NCI-H1417 treated with DMSO at 0.1 percent for 48 hours (cell line): ENCODE results near the gene PUS1.

Experiments used
- DNase-seq: peaks from one replicate; lab custom pipeline; 2025; lab: John Stamatoyannopoulos, UW

Gene PUS1

DNA sequence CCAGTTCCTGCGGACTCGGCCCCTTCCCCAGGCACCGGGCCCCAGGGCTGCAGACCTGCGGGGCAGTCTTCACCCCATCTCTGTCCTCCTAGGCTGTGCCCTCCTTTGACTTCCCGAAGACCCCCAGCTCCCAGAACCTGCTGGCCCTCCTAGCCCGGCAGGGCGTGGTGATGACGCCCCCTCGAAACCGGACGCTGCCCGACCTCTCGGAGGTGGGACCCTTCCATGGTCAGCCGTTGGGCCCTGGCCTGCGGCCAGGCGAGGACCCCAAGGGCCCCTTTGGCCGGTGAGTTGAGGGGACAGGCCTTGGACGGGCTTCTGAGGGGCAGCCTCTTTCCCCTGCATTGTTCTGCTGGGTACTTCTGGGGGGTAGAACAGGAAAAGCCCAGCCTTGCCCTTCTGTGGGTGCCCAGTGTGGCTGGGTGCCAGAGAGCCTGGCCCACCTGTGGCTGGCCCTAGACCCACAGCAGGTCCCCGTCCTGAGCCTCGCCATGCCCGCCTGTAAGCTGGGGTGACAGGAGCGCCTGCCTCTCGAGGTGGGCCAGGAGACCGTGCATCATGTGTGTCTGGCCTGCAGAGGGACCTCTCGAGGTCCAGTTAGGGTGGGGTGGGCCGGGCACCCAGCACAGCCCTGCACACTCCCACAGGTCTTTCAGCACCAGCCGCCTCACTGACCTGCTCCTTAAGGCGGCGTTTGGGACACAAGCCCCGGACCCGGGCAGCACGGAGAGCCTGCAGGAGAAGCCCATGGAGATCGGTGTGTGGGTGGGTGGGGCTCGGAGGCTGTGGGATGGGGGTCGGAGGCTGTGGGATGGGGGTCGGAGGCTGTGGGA, 12.6 kb upstream of the PUS1 start:
- no peak for DNase-seq

DNA sequence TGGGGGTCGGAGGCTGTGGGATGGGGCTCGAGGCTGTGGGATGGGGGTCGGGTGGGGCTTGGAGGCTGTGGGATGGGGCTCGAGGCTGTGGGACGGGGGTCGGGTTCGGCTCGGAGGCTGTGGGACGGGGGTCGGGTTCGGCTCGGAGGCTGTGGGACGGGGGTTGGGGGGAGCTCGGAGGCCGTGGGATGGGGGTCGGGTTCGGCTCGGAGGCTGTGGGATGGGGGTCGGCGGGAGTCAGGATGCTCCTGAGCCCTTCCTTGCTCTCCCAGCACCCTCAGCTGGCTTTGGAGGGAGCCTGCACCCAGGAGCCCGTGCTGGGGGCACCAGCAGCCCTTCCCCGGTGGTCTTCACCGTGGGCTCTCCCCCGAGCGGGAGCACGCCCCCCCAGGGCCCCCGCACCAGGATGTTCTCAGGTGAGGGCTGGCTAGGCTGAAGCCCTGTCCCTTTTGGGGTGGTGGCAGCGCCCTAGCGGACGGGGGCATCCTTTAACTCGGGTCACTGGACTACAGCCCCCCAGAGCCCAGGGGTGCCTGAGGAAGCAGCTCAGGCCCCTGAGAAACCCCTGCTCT, 11.9 kb upstream of the PUS1 start:
- DNase-seq = no peak

DNA sequence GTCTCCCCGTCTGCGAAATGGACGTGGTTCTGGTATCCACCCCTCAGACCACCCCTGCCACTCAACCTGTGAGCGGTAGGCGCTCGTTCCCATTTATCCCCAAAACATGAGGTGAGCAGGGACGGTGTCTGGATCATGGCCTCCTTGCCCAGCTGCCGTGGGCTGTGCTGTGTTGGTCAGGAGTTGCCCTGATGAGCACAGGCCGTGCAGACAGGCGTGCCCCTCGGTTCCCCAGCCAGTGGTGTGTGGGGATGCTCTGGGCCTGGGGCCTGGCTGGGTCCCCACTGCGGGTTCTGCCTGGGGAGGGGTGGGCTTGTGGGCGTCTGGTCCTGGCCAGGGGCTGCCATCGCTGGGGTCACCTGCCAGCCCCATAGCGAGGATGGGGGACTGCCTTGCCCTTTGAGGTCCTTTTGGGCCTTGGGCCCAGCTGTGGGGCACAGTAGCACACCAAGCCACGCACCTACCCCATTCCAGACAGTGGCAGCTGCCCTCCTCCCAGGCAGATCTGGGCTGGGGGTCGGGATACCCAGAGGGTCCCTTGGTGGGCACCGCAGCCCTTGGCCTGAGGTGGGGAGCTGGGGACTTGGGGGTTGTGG, 11.3 kb upstream of the PUS1 start:
- DNase-seq = no peak

DNA sequence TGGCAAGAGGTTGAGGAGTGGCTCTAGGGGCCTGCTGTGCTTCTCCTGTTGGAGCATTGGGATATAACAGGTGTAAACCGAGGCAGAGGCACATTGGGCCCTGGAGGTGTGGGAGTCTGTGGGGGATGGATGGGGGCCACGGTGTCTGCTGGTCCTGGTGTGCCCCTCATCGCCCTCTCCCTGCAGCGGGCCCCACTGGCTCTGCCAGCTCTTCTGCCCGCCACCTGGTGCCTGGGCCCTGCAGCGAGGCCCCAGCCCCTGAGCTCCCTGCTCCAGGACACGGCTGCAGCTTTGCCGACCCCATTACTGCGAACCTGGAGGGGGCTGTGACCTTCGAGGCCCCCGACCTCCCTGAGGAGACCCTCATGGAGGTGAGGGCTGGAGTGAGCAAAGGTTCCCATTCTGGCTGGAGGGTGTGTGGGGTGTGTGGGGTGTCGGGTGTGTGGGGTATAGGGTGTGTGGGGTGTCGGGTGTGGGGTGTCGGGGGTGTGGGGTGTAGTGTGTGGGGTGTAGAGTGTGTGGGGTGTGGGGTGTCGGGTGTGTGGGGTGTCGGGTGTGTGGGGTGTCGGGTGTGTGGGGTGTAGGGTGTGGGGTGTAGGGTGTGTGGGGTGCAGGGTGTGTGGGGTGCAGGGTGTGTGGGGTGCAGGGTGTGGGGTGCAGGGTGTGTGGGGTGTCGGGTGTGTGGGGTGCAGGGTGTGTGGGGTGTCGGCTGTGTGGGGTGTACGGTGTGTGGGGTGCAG, 10.6 kb upstream of the PUS1 start:
- no peak for DNase-seq

DNA sequence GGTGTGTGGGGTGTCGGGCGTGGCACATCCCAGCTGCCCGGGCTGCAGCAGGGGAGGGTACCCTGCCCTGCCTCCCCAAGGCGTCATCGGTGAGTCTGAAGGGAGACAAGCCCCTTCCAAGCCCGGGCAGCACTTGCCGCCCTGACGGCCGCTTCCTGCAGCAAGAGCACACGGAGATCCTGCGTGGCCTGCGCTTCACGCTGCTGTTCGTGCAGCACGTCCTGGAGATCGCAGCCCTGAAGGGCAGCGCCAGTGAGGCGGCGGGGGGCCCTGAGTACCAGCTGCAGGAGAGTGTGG, 10.1 kb upstream of the PUS1 start:
- no peak for DNase-seq

DNA sequence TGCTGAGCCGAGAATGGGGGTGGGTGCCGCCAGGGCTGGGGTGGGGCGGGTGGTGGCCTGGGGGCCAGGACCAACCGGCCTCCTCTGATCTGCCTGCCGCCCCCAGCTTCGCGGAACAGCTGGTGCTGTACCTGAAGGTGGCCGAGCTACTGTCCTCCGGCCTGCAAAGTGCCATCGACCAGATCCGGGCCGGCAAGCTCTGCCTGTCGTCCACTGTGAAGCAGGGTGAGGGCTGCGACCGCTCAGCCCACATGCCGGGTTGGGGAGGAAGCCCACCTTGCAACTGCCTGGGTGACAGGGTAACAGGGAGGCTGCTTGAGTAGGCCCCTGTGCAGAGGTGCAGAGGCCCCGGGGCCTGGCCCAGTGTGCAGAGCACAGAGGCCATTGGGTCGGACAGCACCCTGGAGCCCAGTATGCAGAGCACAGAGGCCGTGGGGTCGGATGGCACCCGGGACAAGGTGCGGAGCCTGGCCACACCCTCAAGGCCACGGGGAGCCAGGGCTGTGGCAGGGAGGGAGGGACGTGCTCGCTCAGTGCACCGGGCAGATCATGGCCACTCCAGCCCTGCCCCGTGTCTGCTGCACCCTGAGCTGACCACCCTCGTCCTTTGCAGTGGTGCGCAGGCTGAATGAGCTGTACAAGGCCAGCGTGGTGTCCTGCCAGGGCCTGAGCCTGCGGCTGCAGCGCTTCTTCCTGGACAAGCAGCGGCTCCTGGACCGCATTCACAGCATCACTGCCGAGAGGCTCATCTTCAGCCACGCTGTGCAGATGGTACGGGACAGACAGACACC, 9.5 kb upstream of the PUS1 start:
- no peak for DNase-seq

DNA sequence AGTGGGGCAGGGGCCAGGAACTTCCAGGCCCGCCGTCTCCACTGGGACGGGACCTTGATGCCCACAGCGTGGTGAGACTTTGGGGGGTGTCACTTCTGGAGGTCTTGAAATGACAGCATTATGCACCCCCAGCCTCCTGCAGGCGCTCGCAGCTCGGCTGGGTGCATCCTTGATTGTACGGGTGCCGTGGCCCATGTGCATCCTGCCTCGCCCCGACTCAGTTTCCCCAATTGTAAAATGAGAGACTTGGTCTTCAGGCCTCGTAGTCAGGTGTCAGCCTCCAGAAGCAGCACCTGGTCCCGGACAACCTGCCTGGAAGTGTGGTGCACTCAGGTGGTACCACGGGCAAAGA, 8.9 kb upstream of the PUS1 start:
- DNase-seq = no peak

DNA sequence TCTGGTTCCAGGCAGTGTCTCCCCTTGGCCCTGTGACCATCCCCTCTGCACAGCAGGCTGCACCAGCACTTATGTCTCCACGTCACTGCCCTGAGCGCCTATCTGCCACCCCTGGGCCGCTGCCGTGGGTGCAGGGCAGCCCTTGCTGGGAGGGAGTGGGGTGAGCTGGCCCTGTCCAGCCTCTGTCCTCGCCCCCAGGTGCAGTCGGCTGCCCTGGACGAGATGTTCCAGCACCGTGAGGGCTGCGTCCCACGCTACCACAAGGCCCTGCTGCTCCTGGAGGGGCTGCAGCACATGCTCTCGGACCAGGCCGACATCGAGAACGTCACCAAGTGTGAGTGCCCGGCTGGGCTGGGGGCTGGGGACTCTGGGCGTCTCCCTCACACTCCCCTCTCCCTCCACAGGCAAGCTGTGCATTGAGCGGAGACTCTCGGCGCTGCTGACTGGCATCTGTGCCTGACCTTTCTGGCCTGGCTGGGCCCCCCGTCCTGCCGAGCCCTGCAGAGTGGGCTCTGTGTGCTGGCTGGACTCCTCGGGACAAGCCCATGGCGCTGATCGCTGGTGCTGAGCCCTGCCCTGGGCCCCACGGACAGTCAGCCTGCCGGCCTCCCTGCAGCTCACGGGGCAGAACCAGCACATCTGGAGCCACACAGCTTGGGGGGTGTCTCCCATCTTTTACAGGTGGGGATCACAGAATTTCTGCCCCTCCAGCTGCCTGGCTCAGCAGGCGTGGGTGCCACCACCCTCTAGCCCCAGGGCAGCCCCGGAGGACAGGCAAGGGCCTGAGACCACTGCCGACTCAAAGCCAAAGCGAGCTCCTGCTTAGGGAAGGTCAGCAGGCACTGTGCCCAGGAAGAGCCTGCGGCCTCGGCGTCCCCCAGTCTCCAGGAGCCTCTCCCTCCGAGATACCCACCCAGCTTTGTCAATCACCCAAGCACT, 7.9 kb upstream of the PUS1 start:
- DNase-seq = no peak

DNA sequence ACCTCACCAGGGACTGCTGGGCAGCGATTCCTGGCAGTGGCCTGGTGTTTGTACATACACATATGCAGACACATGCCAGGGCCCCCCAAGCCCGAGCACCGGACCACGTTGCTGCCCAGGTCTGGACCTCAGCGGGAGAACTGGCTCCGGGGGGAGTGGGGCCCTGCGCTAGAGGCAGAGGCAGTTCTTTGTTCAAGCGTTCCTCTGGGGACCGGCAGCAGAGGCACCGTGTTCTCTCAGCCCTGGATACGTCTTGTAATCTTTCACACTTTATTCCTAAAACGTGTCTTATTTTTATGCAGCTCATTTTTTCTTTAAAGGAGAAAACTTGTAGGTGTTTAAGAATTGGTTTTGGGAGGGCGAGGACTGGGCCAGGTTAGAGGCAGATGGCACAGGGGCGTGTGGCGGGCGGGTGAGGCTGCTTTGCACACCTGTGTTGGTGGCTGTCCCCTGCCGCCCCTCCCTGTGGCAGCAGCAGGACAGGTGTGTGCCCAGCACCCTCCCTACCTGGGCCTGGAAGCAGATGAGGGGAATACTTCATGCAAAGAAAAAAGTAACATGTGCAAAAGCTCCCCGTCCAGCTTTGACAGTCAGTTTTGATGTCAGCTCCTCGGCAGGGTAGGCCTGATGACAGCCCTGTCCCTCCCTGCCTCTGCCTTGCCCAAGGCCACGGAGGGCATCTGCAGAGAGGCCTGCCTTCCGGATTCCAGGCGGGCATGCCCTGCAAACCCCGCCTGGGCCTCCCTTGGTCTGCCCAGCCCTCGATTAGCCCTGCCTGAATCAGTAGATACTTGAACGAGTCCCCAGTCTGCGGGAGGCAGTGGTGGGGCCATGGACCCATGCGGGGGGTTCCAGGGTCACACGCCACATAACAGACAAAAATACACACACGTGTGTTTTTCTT, 7.0 kb upstream of the PUS1 start:
- no peak for DNase-seq

DNA sequence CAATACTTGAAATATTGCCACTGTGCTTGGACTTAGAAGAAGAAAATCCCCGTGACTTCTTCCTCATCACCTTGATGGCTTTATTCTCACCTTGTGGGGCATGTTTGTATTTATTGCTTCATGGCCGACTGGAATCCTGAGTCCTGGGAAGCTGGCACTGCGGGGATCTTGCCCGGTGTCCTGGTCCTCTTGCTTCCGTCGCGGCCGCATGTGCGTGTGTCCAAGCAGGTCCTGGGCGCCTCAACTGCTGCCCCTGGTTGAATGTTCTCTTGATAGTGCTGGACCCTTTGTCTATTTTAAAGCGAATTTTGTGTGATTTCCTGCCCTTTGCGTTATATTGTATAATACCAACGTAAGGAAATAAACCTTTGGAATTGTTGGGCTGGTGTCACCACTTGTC, 6.3 kb upstream of the PUS1 start:
- no peak for DNase-seq

DNA sequence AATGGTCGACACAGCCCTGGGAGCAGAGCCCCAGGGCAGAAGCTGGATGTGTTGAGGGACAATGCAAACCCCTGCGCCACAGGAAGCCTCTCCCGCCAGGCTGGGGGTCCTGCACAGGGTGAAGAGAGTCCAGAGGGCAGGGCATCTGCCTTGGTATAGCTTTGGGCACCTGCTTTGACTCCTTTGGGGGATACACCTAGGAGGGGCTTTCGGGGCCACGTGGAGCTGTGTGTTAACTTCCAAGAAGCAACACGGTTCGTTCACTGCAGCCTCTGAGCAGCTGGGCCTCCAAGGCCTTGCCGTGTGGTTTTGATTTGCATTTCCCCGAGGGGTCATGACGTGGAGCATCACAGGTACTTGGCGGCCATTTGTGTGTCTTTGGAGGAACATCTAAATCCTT, 5.8 kb upstream of the PUS1 start:
- DNase-seq = no peak

DNA sequence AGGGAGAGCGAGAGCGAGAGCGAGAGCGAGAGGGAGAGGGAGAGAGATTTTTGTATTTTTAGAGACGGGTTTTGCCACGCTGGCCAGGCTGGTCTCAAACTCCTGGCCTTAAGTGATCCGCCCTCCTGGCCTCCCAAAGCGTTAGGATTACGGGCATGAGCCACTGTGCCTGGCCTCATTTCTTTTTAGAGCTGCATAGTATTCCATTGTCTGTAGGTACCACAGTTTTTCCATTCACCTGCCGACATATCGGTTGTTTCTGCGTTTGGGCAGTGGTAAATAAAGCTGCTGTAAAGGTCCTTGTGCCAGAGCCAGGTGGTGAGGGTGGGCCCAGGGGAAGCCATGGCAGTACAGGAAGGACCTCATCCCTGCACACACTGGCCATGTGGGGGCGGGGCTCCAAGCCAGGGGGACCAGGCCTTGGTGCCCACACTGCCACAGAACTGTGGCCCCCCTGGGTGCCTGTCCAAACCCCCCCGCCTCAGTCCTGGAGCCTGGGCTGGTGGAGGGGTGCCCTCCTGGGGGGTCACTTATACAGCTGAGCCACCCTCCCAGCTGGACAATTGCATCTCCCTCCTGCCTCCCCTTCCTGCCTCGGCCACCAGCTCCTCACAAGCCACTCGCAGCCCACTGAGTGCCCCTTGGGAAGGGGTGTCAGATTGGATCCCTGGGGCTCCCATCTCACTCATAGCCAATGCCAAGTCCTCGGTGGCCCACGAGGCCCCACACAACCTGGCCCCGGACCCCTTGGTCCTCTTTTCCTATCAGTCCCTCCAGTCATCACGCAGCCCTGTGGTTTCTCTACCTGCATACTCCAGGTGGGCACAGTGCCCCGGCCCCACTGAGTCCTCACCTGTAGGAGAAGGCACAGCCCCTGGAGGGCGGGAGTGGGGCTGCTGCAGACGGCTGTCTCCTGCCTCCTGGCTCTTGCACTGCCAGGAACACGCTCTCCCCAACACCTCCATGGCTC, 1.7 kb upstream of the PUS1 start:
- no peak for DNase-seq

DNA sequence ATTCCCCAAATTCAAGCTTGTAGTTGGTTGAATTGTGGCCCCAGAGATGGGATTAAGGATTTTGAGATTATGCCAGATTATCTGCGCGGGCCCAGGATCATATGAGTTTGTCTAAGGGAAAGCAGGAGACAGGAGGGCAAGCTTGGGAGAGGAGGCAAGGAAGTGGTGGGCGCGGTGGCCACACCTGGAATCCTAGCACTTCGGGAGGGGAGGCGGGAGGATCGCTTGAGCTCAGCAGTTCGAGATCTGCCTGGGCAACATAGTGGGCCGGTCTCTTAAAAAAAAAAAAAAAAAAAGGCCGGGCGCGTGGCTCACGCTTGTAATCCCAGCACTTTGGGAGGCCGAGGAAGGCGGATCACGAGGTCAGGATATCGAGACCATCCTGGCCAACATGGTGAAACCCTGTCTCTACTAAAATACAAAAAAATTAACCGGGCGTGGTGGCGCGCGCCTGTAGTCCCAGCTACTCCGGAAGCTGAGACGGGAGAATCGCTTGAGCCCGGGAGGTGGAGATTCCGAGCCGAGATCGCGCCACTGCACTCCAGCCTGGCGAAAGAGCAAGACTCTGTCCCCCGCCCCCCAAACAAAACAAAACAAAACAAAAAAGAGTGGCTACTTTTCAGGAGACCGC, 881 bp upstream of the PUS1 start:
- DNase-seq = no peak

DNA sequence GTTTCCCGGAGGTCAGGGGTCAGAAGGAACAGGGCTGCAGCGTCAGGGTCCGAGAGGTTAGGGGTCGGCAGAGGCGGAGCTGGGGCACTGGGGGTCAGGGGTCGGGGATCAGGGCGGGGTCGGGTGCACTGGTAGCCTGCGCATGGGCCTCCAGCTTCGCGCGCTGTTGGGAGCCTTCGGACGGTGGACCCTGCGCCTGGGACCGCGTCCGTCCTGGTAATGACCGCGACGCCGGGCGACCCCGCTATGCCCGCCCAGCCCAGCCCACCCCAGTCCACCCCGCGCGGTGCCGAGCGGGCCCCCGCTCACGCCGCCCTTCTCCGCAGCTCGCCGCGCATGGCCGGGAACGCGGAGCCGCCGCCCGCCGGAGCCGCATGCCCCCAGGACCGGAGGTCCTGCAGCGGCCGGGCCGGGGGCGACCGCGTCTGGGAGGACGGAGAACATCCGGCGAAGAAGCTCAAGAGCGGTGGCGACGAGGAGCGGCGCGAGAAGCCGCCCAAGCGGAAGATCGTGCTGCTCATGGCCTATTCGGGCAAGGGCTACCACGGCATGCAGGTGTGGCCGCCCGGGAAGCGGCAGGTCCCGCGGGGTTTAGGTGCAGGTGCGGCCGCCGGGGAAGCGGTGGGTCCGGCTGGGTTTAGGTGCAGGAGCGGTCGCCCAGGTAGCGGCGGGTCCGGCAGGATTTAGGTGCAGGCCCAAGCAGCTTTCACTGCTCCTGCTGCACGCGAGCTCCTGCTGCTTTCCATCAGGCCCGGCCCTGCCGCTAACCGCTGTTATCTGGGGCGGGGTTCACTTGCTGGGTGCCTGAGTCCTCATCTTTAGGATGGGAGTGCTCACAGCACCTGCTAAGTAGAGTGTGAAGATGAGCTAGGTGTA, 743 bp downstream of the PUS1 start:
- DNase-seq = no peak

DNA sequence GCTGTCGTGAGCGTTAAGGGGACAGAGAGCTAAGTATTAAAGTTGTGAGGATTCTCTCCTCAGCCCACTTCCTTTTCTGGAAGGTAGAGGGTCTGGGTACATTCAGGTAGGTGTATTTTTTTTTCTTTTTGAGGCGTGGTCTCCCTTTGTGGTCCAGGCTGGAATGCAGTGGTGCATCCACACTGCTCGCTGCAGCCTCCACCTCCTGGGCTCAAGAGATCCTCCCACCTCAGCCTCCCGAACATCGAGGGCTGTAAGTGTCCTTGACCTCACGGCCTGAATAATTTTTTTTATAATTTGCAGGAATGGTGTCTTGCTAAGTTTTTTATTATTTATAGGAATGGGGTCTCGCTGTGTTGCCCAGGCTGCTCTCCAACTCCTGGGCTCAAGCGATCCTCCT, 1.4 kb downstream of the PUS1 start:
- no peak for DNase-seq

DNA sequence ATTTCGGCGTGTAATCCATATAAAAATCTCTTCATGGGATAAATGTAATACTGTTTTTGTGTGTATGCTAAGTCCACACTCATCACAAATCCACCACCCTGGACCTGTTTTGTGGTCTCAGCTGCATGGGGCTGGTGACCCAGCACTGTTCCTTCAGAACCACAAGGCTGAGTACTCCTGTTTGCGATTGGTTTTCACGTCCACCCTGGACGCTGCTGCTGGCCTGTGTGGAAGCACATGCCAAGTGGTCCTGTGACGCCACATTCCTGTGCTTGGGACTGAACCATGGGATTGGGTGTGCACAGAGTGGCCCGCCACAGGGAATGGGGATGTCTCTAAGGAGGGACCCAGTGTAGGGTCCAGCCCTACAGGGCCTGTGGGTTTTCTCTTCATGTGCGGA, 4.3 kb downstream of the PUS1 start:
- no peak for DNase-seq

DNA sequence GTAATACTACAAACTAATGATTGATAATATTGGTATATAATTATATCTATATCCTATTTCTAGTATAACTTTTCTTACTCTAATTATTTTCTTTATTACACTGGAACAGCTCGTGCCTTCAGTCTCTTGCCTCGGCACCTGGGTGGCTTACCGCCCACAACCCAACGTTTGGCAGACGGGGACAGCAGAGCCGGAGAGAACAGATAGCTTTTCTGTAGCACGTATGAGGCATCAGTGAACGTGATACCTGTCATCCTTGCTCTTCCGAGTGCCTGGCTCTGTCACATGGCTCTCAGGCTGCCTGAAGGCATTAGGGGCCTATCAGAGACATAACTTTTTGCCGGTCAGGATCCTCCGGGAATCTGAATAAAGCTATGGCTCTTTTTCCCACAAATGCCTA, 5.5 kb downstream of the PUS1 start:
- no peak for DNase-seq

DNA sequence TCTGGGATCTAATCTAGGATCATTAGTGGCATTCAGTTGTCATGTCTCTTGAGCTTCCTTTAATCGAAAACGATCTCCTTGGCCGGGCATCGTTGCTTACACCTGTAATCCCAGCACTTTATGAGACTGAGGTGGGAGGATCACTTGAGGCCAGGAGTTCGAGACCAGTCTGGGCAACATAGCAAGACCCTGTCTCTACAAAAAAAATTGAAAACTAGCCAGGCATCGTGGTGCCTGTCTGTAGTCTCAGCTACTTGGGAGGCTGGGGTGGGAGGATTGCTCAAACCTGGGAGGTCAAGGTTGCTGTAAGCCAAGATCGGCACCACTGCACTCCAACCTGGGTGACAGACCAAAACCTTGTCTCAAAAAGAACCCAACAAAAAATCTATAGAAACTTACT, 9.0 kb downstream of the PUS1 start:
- DNase-seq = no peak
